ENCODE data around the gene PBX2. TPM values are rescaled to one million over a fixed set of nuclear protein-coding genes. Genes with fewer than 3 reads are reported as not detected.

The PBX2 gene
- total and polyA plus RNA-seq, 4 experiments from 2014 or later, result 0.57 to 192 (median 94.7) TPM

- CTCF ChIA-PET (ENCODE audit: partially characterized antibody), result no interaction called here
- H3K4me3 ChIP-seq (ENCODE audit: low read length in 2 of 2), result no peak overlapping the region
- no peak overlapping the region for H3K27ac ChIP-seq (ENCODE audit: low read depth, low read length)
- no peaks in the 10 kb centered on the region for H3K9me3 ChIP-seq (ENCODE audit: control insufficient read depth in 1 of 2, low read length in 2 of 2)
- no peak for DNase-seq
- H3K4me1 ChIP-seq (ENCODE audit: insufficient read depth, low read length), result peaks cover 14% of the 10 kb centered on the region
- H3K36me3 Mint-ChIP-seq, result peaks cover 12 to 15% of the 10 kb centered on the region in 2 donors
- POLR2A ChIA-PET (ENCODE audit: partially characterized antibody), result no interaction called here
- intact Hi-C loops (cut with micrococcal nuclease), result loop anchor here (10.0 kb wide), 1 partner anchor 112 kb away; no protein-coding TSS in a partner anchor
- H3K36me3 ChIP-seq (ENCODE audit: insufficient read depth, low read length), result no peaks in the 10 kb centered on the region
- no peak overlapping the region for H3K4me3 Mint-ChIP-seq
- H3K27me3 ChIP-seq (ENCODE audit: insufficient read depth, low read length), result no peaks in the 10 kb centered on the region
- H3K9me3 Mint-ChIP-seq, result no peaks in the 10 kb centered on the region
- peaks cover 0 to 7% of the 10 kb centered on the region in 2 donors for H3K27me3 Mint-ChIP-seq
- peaks cover 19 to 37% (median 28%) of the 10 kb centered on the region in 4 donors for H3K4me1 Mint-ChIP-seq
- H3K27ac Mint-ChIP-seq, result no peak overlapping the region
These were observed 33.1 kb downstream of the PBX2 start for GRCh38 chr6:32156891-32157290.

- peaks cover 11 to 21% of the 10 kb centered on the region in 2 donors for H3K27me3 Mint-ChIP-seq
- H3K4me3 Mint-ChIP-seq, result peak overlapping the region; percentile 95 to 100 (median 98)
- peaks cover 26 to 54% (median 37%) of the 10 kb centered on the region in 4 donors for H3K4me1 Mint-ChIP-seq
- peak; percentile 60 to 75 (median 69) for DNase-seq
- peak overlapping the region; percentile 78 to 98 for H3K4me3 ChIP-seq (ENCODE audit: low read length in 2 of 2)
- intact Hi-C loops (cut with micrococcal nuclease), result loop anchor here (1.0 to 10.0 kb wide), 5 partner anchors 22 to 110 kb away; partner anchors contain the start of genes AGPAT1 and PBX2
- no peaks in the 10 kb centered on the region for H3K27me3 ChIP-seq (ENCODE audit: insufficient read depth, low read length)
- no peaks in the 10 kb centered on the region for H3K36me3 ChIP-seq (ENCODE audit: insufficient read depth, low read length)
- ChIA-PET POLR2A (ENCODE audit: partially characterized antibody) (interaction anchor here (0.8 to 1.3 kb wide), 9 partner anchors 10 to 43 kb away, joined by 3 to 14 read pairs (median 4); partner anchors contain the start of genes ATF6B, EGFL8 and PBX2), CTCF (ENCODE audit: partially characterized antibody) (interaction anchor here (0.7 to 1.3 kb wide), 10 partner anchors 10 to 107 kb away, joined by 3 to 9 read pairs (median 5); partner anchors contain the start of genes EGFL8 and GPSM3)
- H3K27ac ChIP-seq (ENCODE audit: low read depth, low read length), result peak overlapping the region; percentile 42
- peak overlapping the region; percentile 92 to 98 (median 94) for H3K27ac Mint-ChIP-seq
- peaks cover 0 to 1% (median 0%) of the 10 kb centered on the region in 8 donors for H3K9me3 Mint-ChIP-seq
- H3K36me3 Mint-ChIP-seq, result peaks cover 12 to 15% of the 10 kb centered on the region in 2 donors
- H3K9me3 ChIP-seq (ENCODE audit: control insufficient read depth in 1 of 2, low read length in 2 of 2), result no peaks in the 10 kb centered on the region
- peaks cover 14% of the 10 kb centered on the region for H3K4me1 ChIP-seq (ENCODE audit: insufficient read depth, low read length)
These were observed 35.4 kb downstream of the PBX2 start for GRCh38 chr6:32154514-32155161.

DNA sequence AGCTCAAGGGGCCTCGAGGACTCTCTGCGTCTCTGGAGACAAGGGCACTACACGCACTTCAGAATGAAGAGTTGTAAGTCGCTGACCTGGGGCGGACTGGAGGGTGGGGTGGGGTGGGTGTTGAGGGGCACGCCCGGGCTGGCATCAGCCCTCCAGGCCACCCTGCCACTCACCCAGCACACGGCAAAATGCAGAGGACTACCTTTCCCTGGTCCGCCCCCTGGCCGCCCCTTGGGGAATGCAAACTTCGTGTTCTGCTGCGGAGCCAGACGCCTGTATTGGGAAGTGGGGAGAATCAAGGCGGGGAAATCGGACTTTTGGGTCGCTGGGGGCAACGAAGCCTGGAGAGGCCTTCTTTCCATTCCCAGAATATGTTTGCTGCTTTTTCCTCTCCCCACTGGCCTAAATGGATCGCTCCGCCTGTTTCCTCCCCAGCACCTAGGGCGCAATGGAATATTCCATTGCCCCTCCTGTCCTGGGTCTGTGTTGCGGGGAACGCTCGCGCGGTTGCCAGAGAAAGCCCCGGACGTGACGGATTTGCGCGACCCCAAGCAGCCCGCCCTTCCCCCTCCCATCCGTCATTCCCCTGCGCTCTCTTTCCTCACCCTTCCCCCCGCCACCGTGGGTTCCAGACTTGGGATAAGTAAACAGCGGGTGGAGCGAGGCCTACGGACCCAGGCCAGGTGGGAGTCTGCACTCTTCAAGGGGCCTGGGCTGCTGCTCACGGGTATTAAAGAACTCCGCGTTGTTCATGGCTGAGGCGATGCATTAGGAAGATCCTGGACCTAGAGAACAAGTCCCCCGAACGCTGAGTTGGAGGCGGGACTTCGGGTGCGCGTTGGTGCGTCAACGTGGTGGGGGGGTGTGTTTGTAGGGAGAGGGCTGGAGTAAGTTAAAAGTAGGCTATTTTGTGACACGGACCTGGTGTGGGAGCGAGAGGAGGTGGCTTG is 36.2 kb downstream of the PBX2 start, which contains the start of gene PPT2:
TSS of gene PPT2 (plus strand) at position 578 of the 950 bp plus-strand sequence. CDS start 454 bp downstream, outside the sequence.
- intact Hi-C loops (cut with micrococcal nuclease), result loop anchor here (1.0 to 10.0 kb wide), 5 partner anchors 22 to 109 kb away; partner anchors contain the start of genes AGPAT1 and PBX2
- peaks cover 15 to 25% of the 10 kb centered on the region in 2 donors for H3K27me3 Mint-ChIP-seq
- Histone ChIP-seq H3K27ac (ENCODE audit: low read depth, low read length) (peak within 1 kb of the TSS; percentile 42), H3K4me3 (ENCODE audit: low read length in 2 of 2) (peak within 1 kb of the TSS; percentile 78 to 98), H3K36me3 (ENCODE audit: insufficient read depth, low read length) (no peaks in the 10 kb centered on the region), H3K4me1 (ENCODE audit: insufficient read depth, low read length) (peaks cover 16% of the 10 kb centered on the region), H3K9me3 (ENCODE audit: control insufficient read depth in 1 of 2, low read length in 2 of 2) (no peaks in the 10 kb centered on the region), H3K27me3 (ENCODE audit: insufficient read depth, low read length) (peaks cover under 1% of the 10 kb centered on the region)
- H3K4me3 Mint-ChIP-seq, result peak within 1 kb of the TSS; percentile 95 to 100 (median 98)
- ChIA-PET CTCF (ENCODE audit: partially characterized antibody) (interaction anchor here (1.0 to 1.3 kb wide), 6 partner anchors 11 to 106 kb away, joined by 3 to 9 read pairs (median 6); partner anchors contain the start of genes EGFL8 and GPSM3), POLR2A (ENCODE audit: partially characterized antibody) (interaction anchor here (0.9 to 1.3 kb wide), 6 partner anchors 11 to 43 kb away, joined by 3 to 14 read pairs (median 4); partner anchors contain the start of genes ATF6B and EGFL8)
- H3K27ac Mint-ChIP-seq, result peak within 1 kb of the TSS; percentile 92 to 98 (median 94)
- peaks cover 12 to 15% of the 10 kb centered on the region in 2 donors for H3K36me3 Mint-ChIP-seq
- peak; percentile 62 to 84 (median 70) for DNase-seq
- peaks cover 30 to 58% (median 41%) of the 10 kb centered on the region in 4 donors for H3K4me1 Mint-ChIP-seq
- peaks cover 0 to 3% (median 0%) of the 10 kb centered on the region in 8 donors for H3K9me3 Mint-ChIP-seq

DNA sequence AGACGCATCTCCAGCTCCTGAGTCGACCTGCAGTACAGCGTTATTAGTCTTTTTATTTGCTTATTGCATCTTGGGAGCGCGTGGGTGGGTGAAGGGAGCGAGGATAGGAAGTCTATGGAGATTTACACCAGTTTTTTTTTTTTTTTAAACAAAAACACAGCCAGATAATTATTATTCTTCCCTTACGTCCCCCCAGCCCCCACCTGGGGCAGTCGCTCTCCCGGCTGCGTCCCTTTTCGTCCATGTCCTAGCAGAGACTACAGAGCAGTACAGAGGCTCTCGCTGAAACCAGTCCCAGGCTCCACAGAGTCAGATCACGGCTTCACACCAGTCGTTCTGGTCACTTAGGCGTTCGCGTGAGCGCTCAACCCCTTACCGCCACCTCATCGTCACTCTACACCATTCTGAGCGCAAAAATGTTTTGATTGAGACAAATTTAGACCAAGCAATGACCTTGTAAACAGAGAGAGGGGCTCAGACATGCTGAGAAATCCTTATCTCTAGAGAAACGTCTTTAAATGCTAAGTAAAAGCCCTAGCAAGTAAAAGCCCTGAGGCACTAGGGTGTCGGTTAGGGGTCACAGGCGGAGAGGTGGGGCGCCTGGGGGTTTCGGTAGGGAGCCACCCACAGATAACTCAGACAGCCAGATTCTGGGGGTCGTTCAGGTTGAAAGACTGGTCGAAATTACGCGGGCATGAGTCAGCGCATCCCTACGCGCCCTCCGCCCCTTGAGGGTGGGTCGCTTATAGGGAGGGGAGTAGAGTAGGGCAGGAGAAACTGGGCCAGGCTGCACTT is 37.0 kb downstream of the PBX2 start:
- peak overlapping the region in 6 of 7 donors; percentile 13 to 94 (median 78) for H3K27ac Mint-ChIP-seq
- H3K4me3 Mint-ChIP-seq, result peak overlapping the region in 7 of 8 donors; percentile 32 to 84 (median 72)
- H3K27me3 Mint-ChIP-seq, result peaks cover 18 to 28% of the 10 kb centered on the region in 2 donors
- H3K4me1 Mint-ChIP-seq, result peaks cover 31 to 67% (median 47%) of the 10 kb centered on the region in 4 donors
- Histone ChIP-seq H3K4me1 (ENCODE audit: insufficient read depth, low read length) (peaks cover 17% of the 10 kb centered on the region), H3K27me3 (ENCODE audit: insufficient read depth, low read length) (peaks cover 6% of the 10 kb centered on the region), H3K27ac (ENCODE audit: low read depth, low read length) (no peak overlapping the region), H3K9me3 (ENCODE audit: control insufficient read depth in 1 of 2, low read length in 2 of 2) (no peaks in the 10 kb centered on the region), H3K4me3 (ENCODE audit: low read length in 2 of 2) (no peak overlapping the region), H3K36me3 (ENCODE audit: insufficient read depth, low read length) (no peaks in the 10 kb centered on the region)
- ChIA-PET CTCF (ENCODE audit: partially characterized antibody) (interaction anchor here (1.4 kb wide), 1 partner anchor 92 kb away, joined by 4 read pairs; no protein-coding TSS in a partner anchor), POLR2A (ENCODE audit: partially characterized antibody) (interaction anchor here (0.6 to 1.4 kb wide), 5 partner anchors 23 to 40 kb away, joined by 3 to 4 read pairs (median 3); partner anchors contain the start of genes FKBPL and GPSM3)
- DNase-seq, result no peak
- peaks cover 7 to 14% of the 10 kb centered on the region in 2 donors for H3K36me3 Mint-ChIP-seq
- intact Hi-C loops (cut with micrococcal nuclease), result loop anchor here (10.0 kb wide), 1 partner anchor 108 kb away; no protein-coding TSS in a partner anchor
- peaks cover 0 to 3% (median 0%) of the 10 kb centered on the region in 8 donors for H3K9me3 Mint-ChIP-seq

- ChIA-PET POLR2A (ENCODE audit: partially characterized antibody) (interaction anchor here (0.6 to 1.4 kb wide), 5 partner anchors 22 to 41 kb away, joined by 3 to 4 read pairs (median 3); partner anchors contain the start of genes FKBPL and GPSM3), CTCF (ENCODE audit: partially characterized antibody) (interaction anchor here (1.4 kb wide), 1 partner anchor 93 kb away, joined by 4 read pairs; no protein-coding TSS in a partner anchor)
- H3K9me3 Mint-ChIP-seq, result peaks cover 0 to 6% (median 0%) of the 10 kb centered on the region in 8 donors
- Histone ChIP-seq H3K36me3 (ENCODE audit: insufficient read depth, low read length) (no peaks in the 10 kb centered on the region), H3K4me3 (ENCODE audit: low read length in 2 of 2) (no peak within 1 kb of the TSS), H3K27ac (ENCODE audit: low read depth, low read length) (no peak within 1 kb of the TSS), H3K4me1 (ENCODE audit: insufficient read depth, low read length) (peaks cover 17% of the 10 kb centered on the region), H3K27me3 (ENCODE audit: insufficient read depth, low read length) (peaks cover 6% of the 10 kb centered on the region), H3K9me3 (ENCODE audit: control insufficient read depth in 1 of 2, low read length in 2 of 2) (no peaks in the 10 kb centered on the region)
- peaks cover 0 to 9% of the 10 kb centered on the region in 2 donors for H3K36me3 Mint-ChIP-seq
- H3K27me3 Mint-ChIP-seq, result peaks cover 21 to 28% of the 10 kb centered on the region in 2 donors
- intact Hi-C loops (cut with micrococcal nuclease), result loop anchor here (10.0 kb wide), 1 partner anchor 107 kb away; no protein-coding TSS in a partner anchor
- DNase-seq, result no peak
- H3K4me1 Mint-ChIP-seq, result peaks cover 31 to 68% (median 51%) of the 10 kb centered on the region in 4 donors
- peak within 1 kb of the TSS; percentile 36 to 84 (median 72) for H3K4me3 Mint-ChIP-seq
- H3K27ac Mint-ChIP-seq, result peak within 1 kb of the TSS in 6 of 7 donors; percentile 32 to 94 (median 58)
These were observed 37.9 kb downstream of the PBX2 start, which contains the start of gene PRRT1 for GRCh38 chr6:32151863-32152768. Gene PRRT1 (minus strand): TSS chr6:32151939. CDS start chr6:32151827, 112 bp downstream.

All from CD4-positive, alpha-beta memory T cell (primary cell).